HPDE6-E6E7 (cell line): Measurements from ENCODE around the gene STAG1.
"Not testable (repeated sequence)": the region's sequence is repeated elsewhere in the genome, so short reads cannot be mapped to it uniquely, and the experiment has no call there.

Source experiments
- DNase-seq: peaks from one replicate; pipeline ENCODE4 v3.0.0; 2011; ENCODE audit warnings: missing footprints; ENCODE audit errors: extremely low spot score

STAG1 gene

GRCh38 chr3:136645915-136646314 lies 106.3 kb downstream of the STAG1 start:
- no peak for DNase-seq

GRCh38 chr3:136644212-136644611 lies 108.0 kb downstream of the STAG1 start:
- DNase-seq = no peak

GRCh38 chr3:136643380-136643779 lies 108.8 kb downstream of the STAG1 start:
- not testable (repeated sequence) for DNase-seq

- no peak for DNase-seq
Measured at GRCh38 chr3:136642711-136643110, 109.5 kb downstream of the STAG1 start.

- no peak for DNase-seq
Measured at GRCh38 chr3:136639069-136639468, 113.1 kb downstream of the STAG1 start.

GRCh38 chr3:136637176-136637575 lies 115.0 kb downstream of the STAG1 start:
- no peak for DNase-seq

- no peak for DNase-seq
Measured at GRCh38 chr3:136634821-136635220, 117.4 kb downstream of the STAG1 start.

- DNase-seq = no peak
Measured at GRCh38 chr3:136632625-136633081, 119.5 kb downstream of the STAG1 start.

GRCh38 chr3:136631424-136631823 lies 120.8 kb downstream of the STAG1 start:
- no peak for DNase-seq

- no peak for DNase-seq
Measured at GRCh38 chr3:136630915-136631314, 121.3 kb downstream of the STAG1 start.

GRCh38 chr3:136626493-136626892 lies 125.7 kb downstream of the STAG1 start:
- no peak for DNase-seq

- peak; percentile 20 for DNase-seq
Measured at GRCh38 chr3:136624894-136625815, 127.0 kb downstream of the STAG1 start.

- no peak for DNase-seq
Measured at GRCh38 chr3:136624371-136624770, 127.8 kb downstream of the STAG1 start.

GRCh38 chr3:136621628-136622027 lies 130.6 kb downstream of the STAG1 start:
- peak; percentile 42 for DNase-seq

GRCh38 chr3:136620436-136620835 lies 131.7 kb downstream of the STAG1 start:
- DNase-seq = no peak

GRCh38 chr3:136617969-136618525 lies 134.1 kb downstream of the STAG1 start:
- not testable (repeated sequence) for DNase-seq

GRCh38 chr3:136617198-136617597 lies 135.0 kb downstream of the STAG1 start:
- DNase-seq = no peak

GRCh38 chr3:136612512-136612911 lies 139.7 kb downstream of the STAG1 start:
- DNase-seq = no peak

GRCh38 chr3:136606990-136607389 lies 145.2 kb downstream of the STAG1 start:
- no peak for DNase-seq

GRCh38 chr3:136606216-136606615 lies 146.0 kb downstream of the STAG1 start:
- not testable (repeated sequence) for DNase-seq

GRCh38 chr3:136604961-136605360 lies 147.2 kb downstream of the STAG1 start:
- DNase-seq = no peak

- no peak for DNase-seq
Measured at GRCh38 chr3:136602818-136603217, 149.4 kb downstream of the STAG1 start.
